MCF 10A (cell line): ENCODE data around the gene FIGN. TPM values are rescaled to one million over a fixed set of nuclear protein-coding genes. Genes with fewer than 3 reads are reported as not detected.

Source experiments
- BruUV-seq: library from RNA; stranded (reverse); fragments of 400-500 nt; replicated peaks from 2 replicates; lab custom pipeline; 2021; lab: Mats Ljungman, UMichigan
- CTCF ChIA-PET: fragments of 300-600 bp; sonication (Branson Sonifier 250); formaldehyde crosslinking; extraction: SDS; loops from one replicate; lab custom pipeline; 2021; ENCODE audit warnings: antibody characterized with exemption, inconsistent platforms; lab: Yijun Ruan, JAX
- POLR2A ChIA-PET: fragments of 300-600, 350-650 bp; sonication (Branson Sonifier 250); formaldehyde crosslinking; extraction: SDS; loops from one replicate; lab custom pipeline; 2020; ENCODE audit warnings: antibody characterized with exemption, inconsistent platforms; lab: Yijun Ruan, JAX
- DNase-seq: peaks from one replicate; pipeline ENCODE4 v3.0.0-alpha.2; 2018; ENCODE audit not compliant: unreplicated experiment
- H3K27ac Mint-ChIP-seq: one replicate; pipeline ENCODE4 v1.8.0; 2022; ENCODE audit warnings: mild to moderate bottlenecking, low read depth, mixed read lengths; ENCODE audit not compliant: unreplicated experiment
- H3K27me3 Mint-ChIP-seq: one replicate; pipeline ENCODE4 v1.8.0; 2022; ENCODE audit warnings: mixed read lengths; ENCODE audit not compliant: insufficient read depth, unreplicated experiment
- H3K36me3 Mint-ChIP-seq: one replicate; pipeline ENCODE4 v1.8.0; 2022; ENCODE audit warnings: mild to moderate bottlenecking, moderate library complexity, mixed read lengths; ENCODE audit not compliant: insufficient read depth, unreplicated experiment
- H3K4me1 Mint-ChIP-seq: one replicate; pipeline ENCODE4 v1.8.0; 2022; ENCODE audit warnings: mixed read lengths; ENCODE audit not compliant: insufficient read depth, unreplicated experiment
- H3K4me3 Mint-ChIP-seq: one replicate; pipeline ENCODE4 v1.8.0; 2022; ENCODE audit warnings: mild to moderate bottlenecking, moderate library complexity, mixed read lengths; ENCODE audit not compliant: unreplicated experiment
- H3K9me3 Mint-ChIP-seq: one replicate; pipeline ENCODE4 v1.8.0; 2022; ENCODE audit warnings: mixed read lengths; ENCODE audit not compliant: unreplicated experiment
- intact Hi-C: fragments of 100-400 bp; cut with micrococcal nuclease; formaldehyde crosslinking; loops from 2 replicates; pipeline ENCODE4 v1.14.1; 2022
- total RNA-seq: library from RNA; stranded (reverse); gene quantifications from 2 replicates; pipeline ENCODE4 v1.2.3, GENCODE V29; 2022
- TF ChIP-seq, protein P1 (sequence below): fragments of 200-600 bp; IDR thresholded peaks from one replicate; pipeline ENCODE4 v1.8.0; 2022; ENCODE audit warnings: antibody characterized with exemption, mild to moderate bottlenecking; ENCODE audit not compliant: unreplicated experiment

Gene FIGN
- total RNA-seq, 1 experiment from 2014 or later = 11.7 TPM

DNA sequence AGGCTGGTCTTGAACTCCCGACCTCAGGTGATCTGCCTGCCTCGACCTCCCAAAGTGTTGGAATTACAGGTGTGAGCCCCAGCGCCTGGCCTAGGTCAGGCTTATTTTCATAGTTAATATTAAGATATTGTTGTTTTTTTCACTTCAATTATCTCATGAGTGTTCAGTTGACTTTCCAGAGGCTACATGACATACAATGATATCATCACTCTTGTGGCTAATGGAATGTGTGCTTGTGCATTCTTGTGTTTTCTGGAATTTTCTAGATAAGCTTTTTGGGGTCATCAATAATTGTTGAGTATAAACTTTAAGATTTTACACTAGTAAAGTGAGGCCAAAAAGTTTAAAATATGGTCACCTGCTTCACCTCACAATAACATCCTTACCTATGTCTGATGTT lies 180.9 kb downstream of the FIGN start:
- no peak for DNase-seq
- Mint-ChIP-seq H3K27me3 (no peaks in the 10 kb centered on the region), H3K9me3 (no peaks in the 10 kb centered on the region), H3K4me3 (no peak overlapping the region), H3K4me1 (no peaks in the 10 kb centered on the region), H3K27ac (no peak overlapping the region), H3K36me3 (no peaks in the 10 kb centered on the region)
- no TSS peak for BruUV-seq
- intact Hi-C loops = no loop called here
- POLR2A ChIA-PET = interaction anchor here (1.2 kb wide), 1 partner anchor 181 kb away, joined by 3 read pairs; the partner anchor contains the start of gene FIGN
- CTCF ChIA-PET = interaction anchor here (0.6 kb wide), 3 partner anchors 25 to 679 kb away, joined by 3 to 4 read pairs (median 3); no protein-coding TSS in a partner anchor
- TF ChIP-seq, protein P1, sequence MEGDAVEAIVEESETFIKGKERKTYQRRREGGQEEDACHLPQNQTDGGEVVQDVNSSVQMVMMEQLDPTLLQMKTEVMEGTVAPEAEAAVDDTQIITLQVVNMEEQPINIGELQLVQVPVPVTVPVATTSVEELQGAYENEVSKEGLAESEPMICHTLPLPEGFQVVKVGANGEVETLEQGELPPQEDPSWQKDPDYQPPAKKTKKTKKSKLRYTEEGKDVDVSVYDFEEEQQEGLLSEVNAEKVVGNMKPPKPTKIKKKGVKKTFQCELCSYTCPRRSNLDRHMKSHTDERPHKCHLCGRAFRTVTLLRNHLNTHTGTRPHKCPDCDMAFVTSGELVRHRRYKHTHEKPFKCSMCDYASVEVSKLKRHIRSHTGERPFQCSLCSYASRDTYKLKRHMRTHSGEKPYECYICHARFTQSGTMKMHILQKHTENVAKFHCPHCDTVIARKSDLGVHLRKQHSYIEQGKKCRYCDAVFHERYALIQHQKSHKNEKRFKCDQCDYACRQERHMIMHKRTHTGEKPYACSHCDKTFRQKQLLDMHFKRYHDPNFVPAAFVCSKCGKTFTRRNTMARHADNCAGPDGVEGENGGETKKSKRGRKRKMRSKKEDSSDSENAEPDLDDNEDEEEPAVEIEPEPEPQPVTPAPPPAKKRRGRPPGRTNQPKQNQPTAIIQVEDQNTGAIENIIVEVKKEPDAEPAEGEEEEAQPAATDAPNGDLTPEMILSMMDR = no peak

DNA sequence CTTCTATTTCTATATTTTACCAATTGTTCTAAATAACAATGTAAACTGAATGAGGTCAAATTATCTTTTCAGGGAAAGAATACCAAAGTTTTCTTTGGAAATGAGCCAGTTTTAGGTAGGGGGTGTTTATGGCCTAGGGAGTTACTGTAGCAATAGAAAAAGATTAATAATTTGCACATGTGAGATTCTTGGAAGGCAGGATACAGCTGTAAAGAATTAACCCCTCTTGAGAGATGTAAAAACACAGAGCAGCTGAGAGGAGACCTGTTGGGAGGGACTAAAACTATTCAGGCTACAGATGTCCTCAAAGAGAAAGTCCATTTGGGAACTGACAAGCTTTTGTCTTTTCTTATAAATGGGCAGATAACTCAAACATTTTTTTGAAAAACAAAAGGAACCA lies 182.2 kb downstream of the FIGN start:
- ChIA-PET POLR2A (no interaction called here), CTCF (interaction anchor here (1.3 kb wide), 1 partner anchor 508 kb away, joined by 3 read pairs; no protein-coding TSS in a partner anchor)
- Mint-ChIP-seq H3K27ac (no peak overlapping the region), H3K9me3 (no peaks in the 10 kb centered on the region), H3K27me3 (no peaks in the 10 kb centered on the region), H3K4me3 (no peak overlapping the region), H3K36me3 (no peaks in the 10 kb centered on the region), H3K4me1 (no peaks in the 10 kb centered on the region)
- BruUV-seq = no TSS peak
- intact Hi-C loops = no loop called here
- TF ChIP-seq, protein P1 = no peak
- no peak for DNase-seq

DNA sequence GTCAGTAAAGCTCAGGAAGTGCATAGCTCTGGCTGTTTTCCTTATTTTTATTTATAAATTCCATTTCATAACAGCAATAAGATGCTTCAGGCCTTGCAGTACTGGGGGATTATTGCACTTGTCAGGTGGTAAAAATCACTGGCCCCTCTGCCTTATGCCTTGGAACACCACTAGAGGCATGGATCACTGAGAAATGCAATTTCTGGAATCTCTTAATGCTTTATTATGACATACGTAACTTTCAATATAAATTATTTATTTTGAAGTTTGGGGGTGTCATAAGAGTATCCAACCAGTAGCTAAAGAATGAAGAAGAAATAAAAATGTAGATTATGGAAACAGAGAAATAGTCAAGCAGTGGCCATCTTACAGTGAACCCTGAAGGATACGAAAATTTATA lies 183.1 kb downstream of the FIGN start:
- no peaks in the 10 kb centered on the region for H3K9me3 Mint-ChIP-seq
- ChIA-PET POLR2A (no interaction called here), CTCF (interaction anchor here (1.3 kb wide), 1 partner anchor 509 kb away, joined by 3 read pairs; no protein-coding TSS in a partner anchor)
- no peak overlapping the region for H3K27ac Mint-ChIP-seq
- H3K36me3 Mint-ChIP-seq = no peaks in the 10 kb centered on the region
- no peak overlapping the region for H3K4me3 Mint-ChIP-seq
- intact Hi-C loops = no loop called here
- DNase-seq = no peak
- no peaks in the 10 kb centered on the region for H3K4me1 Mint-ChIP-seq
- TF ChIP-seq, protein P1 = no peak
- no peaks in the 10 kb centered on the region for H3K27me3 Mint-ChIP-seq
- BruUV-seq = no TSS peak

DNA sequence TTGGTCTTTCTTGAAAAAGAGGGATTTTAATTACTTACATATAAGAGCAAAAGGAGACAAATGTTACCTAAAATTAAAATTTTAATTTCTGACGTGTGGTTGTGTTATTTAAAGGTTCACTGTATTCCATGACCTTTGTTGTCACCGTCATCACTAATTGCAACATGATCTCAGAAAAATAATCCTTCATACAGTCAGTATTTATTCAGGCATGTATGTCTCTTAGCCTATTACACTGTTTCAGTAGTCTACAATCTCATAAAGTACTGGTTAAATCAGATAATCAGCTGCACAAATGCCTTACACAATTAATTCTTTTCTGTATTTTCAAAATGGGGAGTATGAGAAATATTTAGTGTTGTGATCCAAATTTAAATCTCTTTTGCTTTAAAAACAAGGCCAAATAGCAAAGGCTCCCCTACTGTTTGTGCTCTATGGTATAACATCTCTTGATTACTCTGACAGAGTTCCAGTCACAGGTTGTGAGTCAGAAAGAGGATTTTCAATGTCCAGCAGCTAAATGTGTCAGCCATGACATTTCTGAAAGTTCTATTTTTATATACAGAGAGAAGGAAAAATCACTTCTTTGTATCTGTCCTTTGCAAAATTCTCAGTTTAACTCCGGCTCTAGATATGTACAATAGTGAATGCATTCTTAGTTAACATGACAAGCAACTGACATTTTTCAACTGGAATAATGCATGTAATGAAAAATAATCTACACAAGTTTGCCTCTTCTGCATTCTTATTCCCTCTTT lies 184.0 kb downstream of the FIGN start:
- Mint-ChIP-seq H3K27ac (no peak overlapping the region), H3K27me3 (no peaks in the 10 kb centered on the region), H3K4me3 (no peak overlapping the region), H3K9me3 (no peaks in the 10 kb centered on the region), H3K4me1 (no peaks in the 10 kb centered on the region), H3K36me3 (no peaks in the 10 kb centered on the region)
- peak; percentile 1 for DNase-seq
- CTCF ChIA-PET = no interaction called here
- TF ChIP-seq, protein P1 = no peak
- intact Hi-C loops = no loop called here
- POLR2A ChIA-PET = interaction anchor here (1.0 kb wide), 1 partner anchor 10 kb away, joined by 3 read pairs; no protein-coding TSS in a partner anchor
- no TSS peak for BruUV-seq
